Ovary (tissue), 3 donors: ENCODE data around the gene RETN.

Experiments used
- EP300 ChIP-seq: sonication (generic); formaldehyde crosslinking; IDR thresholded peaks from one replicate; pipeline ENCODE4 v1.6.1; 2017; ENCODE audit warnings: antibody characterized with exemption
- POLR2A ChIP-seq: fragments of 450-650 bp; IDR thresholded peaks from one replicate; pipeline ENCODE4 v1.6.1; 2017; ENCODE audit warnings: antibody characterized with exemption, mild to moderate bottlenecking, moderate library complexity
- TF ChIP-seq, protein P1 (sequence below), 3 donors: fragments of 450-650 bp in 2 of 3; fragments of 200-600 bp in 1 of 3; IDR thresholded peaks; one replicate each; pipeline versions ENCODE4 v1.5.1 to v1.8.0; 2016 to 2022; ENCODE audit warnings: antibody characterized with exemption in 3 of 3, mild to moderate bottlenecking in 1 of 3
- donor health status: DM: no; HTN: no; CAD: no.

DNA sequence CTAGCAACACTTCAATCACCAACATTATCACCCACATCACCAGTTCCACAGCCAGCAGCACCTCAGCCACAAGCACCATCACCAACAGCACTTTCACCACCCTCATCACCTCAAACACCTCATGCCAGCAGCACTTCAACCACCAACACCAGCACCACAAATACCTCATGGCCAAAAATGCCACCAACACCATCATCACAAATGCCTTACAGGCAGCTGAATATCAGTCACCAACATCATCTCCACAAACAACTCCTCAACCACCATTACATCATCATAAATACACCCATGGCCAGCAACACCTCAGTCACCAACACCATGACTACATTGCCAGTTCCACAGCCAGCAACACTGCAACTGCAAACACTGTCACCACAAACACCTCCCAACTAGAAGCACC lies 22.6 kb downstream of the RETN start:
- TF ChIP-seq, protein P1, sequence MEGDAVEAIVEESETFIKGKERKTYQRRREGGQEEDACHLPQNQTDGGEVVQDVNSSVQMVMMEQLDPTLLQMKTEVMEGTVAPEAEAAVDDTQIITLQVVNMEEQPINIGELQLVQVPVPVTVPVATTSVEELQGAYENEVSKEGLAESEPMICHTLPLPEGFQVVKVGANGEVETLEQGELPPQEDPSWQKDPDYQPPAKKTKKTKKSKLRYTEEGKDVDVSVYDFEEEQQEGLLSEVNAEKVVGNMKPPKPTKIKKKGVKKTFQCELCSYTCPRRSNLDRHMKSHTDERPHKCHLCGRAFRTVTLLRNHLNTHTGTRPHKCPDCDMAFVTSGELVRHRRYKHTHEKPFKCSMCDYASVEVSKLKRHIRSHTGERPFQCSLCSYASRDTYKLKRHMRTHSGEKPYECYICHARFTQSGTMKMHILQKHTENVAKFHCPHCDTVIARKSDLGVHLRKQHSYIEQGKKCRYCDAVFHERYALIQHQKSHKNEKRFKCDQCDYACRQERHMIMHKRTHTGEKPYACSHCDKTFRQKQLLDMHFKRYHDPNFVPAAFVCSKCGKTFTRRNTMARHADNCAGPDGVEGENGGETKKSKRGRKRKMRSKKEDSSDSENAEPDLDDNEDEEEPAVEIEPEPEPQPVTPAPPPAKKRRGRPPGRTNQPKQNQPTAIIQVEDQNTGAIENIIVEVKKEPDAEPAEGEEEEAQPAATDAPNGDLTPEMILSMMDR (IDR thresholded peaks at IDR 0.05): no peak
- TF ChIP-seq POLR2A (no peak), EP300 (no peak)
